AG04449 (cell line): ENCODE data around the gene CD69.

ENCODE experiments used
- CTCF ChIA-PET: fragments of 350-600 bp; formaldehyde crosslinking; extraction: SDS; loops from one replicate; lab custom pipeline; 2021; ENCODE audit warnings: antibody characterized with exemption; lab: Yijun Ruan, JAX
- POLR2A ChIA-PET: fragments of 400-600, 350-600 bp; formaldehyde crosslinking; extraction: SDS; loops from one replicate; lab custom pipeline; 2020; ENCODE audit warnings: antibody characterized with exemption, inconsistent platforms; lab: Yijun Ruan, JAX
- DNase-seq: peaks from one replicate; pipeline ENCODE4 v3.0.0-alpha.2; 2010; ENCODE audit warnings: low read depth, low spot score
- H3K4me3 ChIP-seq: 2 replicates; pipeline ENCODE4 v1.5.1; 2011; ENCODE audit warnings: low read depth, mild to moderate bottlenecking, control low read depth, low read length
- TF ChIP-seq, protein P1 (sequence below): IDR thresholded peaks from one replicate; pipeline ENCODE4 v1.5.1; 2011; ENCODE audit warnings: mild to moderate bottlenecking, moderate library complexity, low read length, control low read depth, inconsistent platforms; ENCODE audit not compliant: insufficient read depth; ENCODE audit errors: missing control alignments

The CD69 gene

DNA sequence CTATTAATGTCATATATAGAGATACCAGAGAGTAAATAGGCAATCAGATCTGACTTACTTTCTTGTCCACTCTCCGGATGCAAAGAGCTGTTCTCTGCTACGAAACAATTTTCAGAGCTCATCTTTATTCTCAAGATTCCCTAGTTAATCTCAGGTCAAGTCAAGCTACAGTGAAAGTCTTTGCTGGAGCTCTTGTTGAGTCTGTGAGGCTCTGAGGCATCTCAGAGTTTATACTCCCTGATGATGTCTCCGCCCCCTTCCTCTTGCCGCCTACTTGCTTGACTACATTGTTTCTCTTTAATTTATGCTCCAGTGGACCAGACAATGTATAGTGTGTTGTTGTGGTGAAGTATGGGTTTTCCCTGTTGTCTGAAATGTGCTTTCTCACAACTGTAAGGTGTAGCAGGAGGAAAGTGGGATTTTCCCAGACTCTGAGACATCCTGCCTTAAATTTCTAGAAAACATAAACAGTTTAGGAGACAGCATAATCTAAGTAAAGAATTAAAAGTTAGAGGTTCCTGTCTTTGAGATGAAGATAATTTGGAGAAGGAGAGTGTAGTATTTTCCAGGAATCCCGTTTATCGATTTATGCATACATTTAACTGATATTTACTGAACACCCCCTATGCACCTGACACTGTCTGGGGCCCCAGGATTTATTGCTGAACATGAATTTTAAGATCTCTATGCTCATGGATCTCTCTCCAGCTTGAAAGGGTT is at the start of gene CD69:
Gene CD69 (minus strand): TSS at position 203 of the 720 bp plus-strand sequence. CDS start 81 bp downstream, at position 122.
- no peak for DNase-seq
- TF ChIP-seq, protein P1, sequence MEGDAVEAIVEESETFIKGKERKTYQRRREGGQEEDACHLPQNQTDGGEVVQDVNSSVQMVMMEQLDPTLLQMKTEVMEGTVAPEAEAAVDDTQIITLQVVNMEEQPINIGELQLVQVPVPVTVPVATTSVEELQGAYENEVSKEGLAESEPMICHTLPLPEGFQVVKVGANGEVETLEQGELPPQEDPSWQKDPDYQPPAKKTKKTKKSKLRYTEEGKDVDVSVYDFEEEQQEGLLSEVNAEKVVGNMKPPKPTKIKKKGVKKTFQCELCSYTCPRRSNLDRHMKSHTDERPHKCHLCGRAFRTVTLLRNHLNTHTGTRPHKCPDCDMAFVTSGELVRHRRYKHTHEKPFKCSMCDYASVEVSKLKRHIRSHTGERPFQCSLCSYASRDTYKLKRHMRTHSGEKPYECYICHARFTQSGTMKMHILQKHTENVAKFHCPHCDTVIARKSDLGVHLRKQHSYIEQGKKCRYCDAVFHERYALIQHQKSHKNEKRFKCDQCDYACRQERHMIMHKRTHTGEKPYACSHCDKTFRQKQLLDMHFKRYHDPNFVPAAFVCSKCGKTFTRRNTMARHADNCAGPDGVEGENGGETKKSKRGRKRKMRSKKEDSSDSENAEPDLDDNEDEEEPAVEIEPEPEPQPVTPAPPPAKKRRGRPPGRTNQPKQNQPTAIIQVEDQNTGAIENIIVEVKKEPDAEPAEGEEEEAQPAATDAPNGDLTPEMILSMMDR = no peak
- CTCF ChIA-PET = interaction anchor here (5.8 kb wide), 1 partner anchor 12 kb away, joined by 66 read pairs; no protein-coding TSS in a partner anchor
- POLR2A ChIA-PET = no interaction called here
- H3K4me3 ChIP-seq = no peak within 1 kb of the TSS

DNA sequence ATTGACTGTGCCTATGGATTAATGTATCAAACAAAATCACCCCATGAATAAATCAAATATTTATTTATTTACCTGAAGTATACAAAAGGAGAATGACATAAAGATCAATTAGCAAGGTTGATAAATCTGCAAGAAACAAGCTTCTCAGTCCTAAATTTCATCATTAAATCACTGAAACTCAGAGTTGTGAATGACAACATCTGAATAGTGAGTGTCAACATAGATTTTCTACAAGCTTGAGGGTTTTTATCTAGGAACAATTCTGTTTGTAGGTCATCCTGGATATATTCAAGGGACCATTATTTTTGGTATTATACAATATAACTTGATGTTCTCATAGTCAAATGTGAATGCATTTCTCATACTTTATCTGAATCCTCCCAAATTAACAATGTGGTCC is 49.2 kb upstream of the CD69 start:
- CTCF ChIA-PET = no interaction called here
- POLR2A ChIA-PET = no interaction called here

DNA sequence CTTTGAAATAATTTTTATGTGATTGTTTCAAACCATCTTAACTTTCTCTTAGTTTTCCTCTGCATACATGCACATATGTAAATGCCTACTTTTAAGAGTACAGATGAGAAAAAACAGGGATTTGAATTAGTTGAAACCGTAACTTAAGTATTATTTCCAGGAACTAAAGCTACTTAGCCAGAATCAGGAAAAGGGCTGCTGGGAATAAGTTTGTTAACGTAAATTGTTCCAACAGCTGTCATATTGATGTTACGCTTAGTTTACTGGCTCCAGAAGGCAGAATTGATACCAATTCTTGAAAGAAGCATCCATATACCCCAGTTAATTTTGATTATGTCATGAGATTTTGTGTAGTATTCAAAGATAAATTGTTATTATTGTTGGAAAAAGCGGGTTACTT is 48.6 kb upstream of the CD69 start:
- H3K4me3 ChIP-seq = no peak overlapping the region
- ChIA-PET POLR2A (no interaction called here), CTCF (no interaction called here)

More for the DNA sequence above, 49.2 kb upstream of the CD69 start:
- H3K4me3 ChIP-seq = no peak overlapping the region
- no peak for DNase-seq
- TF ChIP-seq, protein P1 = no peak

DNA sequence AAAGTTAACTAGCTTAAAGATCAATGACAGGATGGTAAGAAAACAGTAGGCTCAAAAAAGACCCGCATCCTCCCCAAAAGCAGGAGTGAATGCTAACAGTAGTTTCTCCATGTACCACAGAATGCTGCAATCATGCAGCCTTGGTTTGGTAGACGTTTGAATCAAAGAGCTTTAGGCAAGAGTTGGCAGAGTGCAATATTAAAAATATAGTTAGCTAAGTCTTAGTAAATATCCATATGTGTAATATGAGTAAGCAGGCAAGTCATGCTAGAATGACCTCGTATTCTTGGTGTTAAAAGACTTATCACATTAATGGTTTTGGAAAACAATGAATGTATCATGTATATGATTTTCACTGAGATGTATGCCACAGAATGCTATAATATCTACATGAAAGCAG is 47.8 kb upstream of the CD69 start:
- TF ChIP-seq, protein P1 = no peak
- DNase-seq = no peak
- ChIA-PET POLR2A (no interaction called here), CTCF (no interaction called here)
- no peak overlapping the region for H3K4me3 ChIP-seq

More for the DNA sequence above, 48.6 kb upstream of the CD69 start:
- no peak for DNase-seq
- TF ChIP-seq, protein P1 = no peak

DNA sequence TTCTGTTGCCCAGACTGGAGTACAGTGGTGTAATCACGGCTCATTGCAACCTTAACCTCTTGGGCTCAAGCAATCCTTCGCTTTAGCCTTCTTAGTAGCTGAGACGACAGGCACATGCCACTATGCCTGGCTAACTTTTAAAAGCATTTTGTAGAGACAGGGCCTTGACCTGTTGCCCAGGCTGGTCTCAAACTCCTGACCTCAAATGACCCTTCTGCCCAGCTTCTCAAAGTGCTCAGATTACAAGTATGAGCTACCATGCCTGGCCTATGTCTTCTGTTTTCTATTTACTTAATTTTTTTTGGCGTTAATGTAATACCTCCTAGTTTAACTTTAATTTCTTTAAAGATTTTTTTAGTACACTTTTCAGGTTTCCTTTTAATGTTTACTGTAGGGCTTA is 46.0 kb upstream of the CD69 start:
- CTCF ChIA-PET = no interaction called here
- DNase-seq = no peak
- H3K4me3 ChIP-seq = no peak overlapping the region
- POLR2A ChIA-PET = no interaction called here
- TF ChIP-seq, protein P1 = no peak

DNA sequence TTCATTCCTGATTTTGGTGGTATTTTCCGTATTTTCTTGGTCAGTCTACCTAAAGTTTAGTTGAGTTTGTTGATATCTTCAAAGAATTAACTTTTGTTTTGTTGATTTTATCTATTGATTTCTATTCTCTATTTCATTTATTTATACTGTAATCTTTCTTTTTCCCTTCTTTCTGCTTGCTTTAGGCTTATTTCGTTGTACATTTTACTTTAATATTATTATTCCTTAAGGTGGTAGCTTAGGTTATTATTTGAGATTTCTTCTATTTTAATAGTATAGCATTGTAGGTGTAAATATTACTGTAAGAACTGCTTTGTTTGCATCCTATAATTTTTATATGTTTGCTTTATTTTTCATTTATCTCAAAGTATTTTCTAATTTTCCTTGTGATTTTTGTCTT is 45.2 kb upstream of the CD69 start:
- TF ChIP-seq, protein P1 = no peak
- H3K4me3 ChIP-seq = no peak overlapping the region
- POLR2A ChIA-PET = no interaction called here
- CTCF ChIA-PET = no interaction called here
- DNase-seq = no peak
